Stimulated activated naive CD8-positive, alpha-beta T cell treated with anti-CD3 and anti-CD28 coated beads, Interleukin-15, amount 100 ng/mL, for 72 hours (primary cell): ENCODE data around the gene LRRC61.

Experiments
- ATAC-seq: fragments of 150-1000 bp; cut with Tn5 transposase; 2 replicates; pipeline ENCODE4 v1.10.0; 2021; ENCODE audit warnings: mild to moderate bottlenecking, moderate library complexity
- DNase-seq, 2 donors: peaks; one replicate each; pipeline ENCODE4 v3.0.0; 2021 to 2022
- H3K27ac Mint-ChIP-seq, 2 donors: one replicate each; pipeline ENCODE4 v1.8.0; 2022; ENCODE audit warnings: mild to moderate bottlenecking in 2 of 2, mixed read lengths in 2 of 2, moderate library complexity in 2 of 2
- H3K27me3 Mint-ChIP-seq: one replicate; pipeline ENCODE4 v1.8.0; 2022; ENCODE audit warnings: mixed read lengths
- H3K4me1 Mint-ChIP-seq: one replicate; pipeline ENCODE4 v1.8.0; 2022; ENCODE audit warnings: mild to moderate bottlenecking, mixed read lengths
- H3K4me3 Mint-ChIP-seq, 2 donors: one replicate each; pipeline ENCODE4 v1.8.0; 2022; ENCODE audit warnings: mild to moderate bottlenecking in 2 of 2, mixed read lengths in 2 of 2, moderate library complexity in 1 of 2
- H3K9me3 Mint-ChIP-seq, 2 donors: one replicate each; pipeline ENCODE4 v1.8.0; 2022; ENCODE audit warnings: mixed read lengths in 2 of 2

The LRRC61 gene

GRCh38 chr7:150355666-150356059, 32.5 kb downstream of the LRRC61 start:
- H3K4me1 Mint-ChIP-seq, result peaks cover 42% of the 10 kb centered on the region
- ATAC-seq (no peak), DNase-seq (no peak)
- no peak overlapping the region for H3K4me3 Mint-ChIP-seq
- H3K27me3 Mint-ChIP-seq, result no peaks in the 10 kb centered on the region
- H3K27ac Mint-ChIP-seq, result no peak overlapping the region
- peaks cover 7 to 9% of the 10 kb centered on the region in 2 donors for H3K9me3 Mint-ChIP-seq

GRCh38 chr7:150356265-150356897, 33.2 kb downstream of the LRRC61 start:
- peak overlapping the region; percentile 9 to 39 for H3K4me3 Mint-ChIP-seq
- no peaks in the 10 kb centered on the region for H3K27me3 Mint-ChIP-seq
- ATAC-seq (no peak), DNase-seq (no peak)
- H3K27ac Mint-ChIP-seq, result peak overlapping the region in 1 of 2 donors; percentile 14
- H3K9me3 Mint-ChIP-seq, result peaks cover 7 to 9% of the 10 kb centered on the region in 2 donors
- H3K4me1 Mint-ChIP-seq, result peaks cover 42% of the 10 kb centered on the region

GRCh38 chr7:150357270-150357669, 34.1 kb downstream of the LRRC61 start:
- Mint-ChIP-seq H3K27me3 (no peaks in the 10 kb centered on the region), H3K4me1 (peaks cover 42% of the 10 kb centered on the region), H3K4me3 (peak overlapping the region; percentile 72 to 79), H3K9me3 (peaks cover 7 to 9% of the 10 kb centered on the region in 2 donors), H3K27ac (peak overlapping the region in 1 of 2 donors; percentile 80)
- peak; percentile 54 to 71 for DNase-seq
- peak; percentile 82 for ATAC-seq

GRCh38 chr7:150357771-150358427, 34.7 kb downstream of the LRRC61 start:
- Mint-ChIP-seq H3K4me3 (peak overlapping the region; percentile 72 to 79), H3K4me1 (peaks cover 42% of the 10 kb centered on the region), H3K27me3 (no peaks in the 10 kb centered on the region), H3K27ac (peak overlapping the region; percentile 51 to 80), H3K9me3 (peaks cover 7 to 9% of the 10 kb centered on the region in 2 donors)
- ATAC-seq, result peak; percentile 34
- peak in 1 of 2 donors; percentile 7 for DNase-seq

- peaks cover 7 to 9% of the 10 kb centered on the region in 2 donors for H3K9me3 Mint-ChIP-seq
- H3K4me1 Mint-ChIP-seq, result peaks cover 42% of the 10 kb centered on the region
- DNase-seq (peak in 1 of 2 donors; percentile 57), ATAC-seq (peak; percentile 74)
- peak overlapping the region; percentile 10 to 51 for H3K27ac Mint-ChIP-seq
- H3K4me3 Mint-ChIP-seq, result peak overlapping the region; percentile 72 to 79
- no peaks in the 10 kb centered on the region for H3K27me3 Mint-ChIP-seq
Measured at GRCh38 chr7:150358433-150358832, 35.3 kb downstream of the LRRC61 start.

- DNase-seq, result peak in 1 of 2 donors; percentile 18
- ATAC-seq, result peak; percentile 39
- Mint-ChIP-seq H3K27me3 (no peaks in the 10 kb centered on the region), H3K4me1 (peaks cover 47% of the 10 kb centered on the region), H3K4me3 (no peak overlapping the region), H3K27ac (peak overlapping the region; percentile 9 to 70), H3K9me3 (peaks cover 7 to 9% of the 10 kb centered on the region in 2 donors)
Measured at GRCh38 chr7:150358988-150359621, 36.0 kb downstream of the LRRC61 start.

- peak in 1 of 2 donors; percentile 5 for DNase-seq
- Mint-ChIP-seq H3K4me3 (peak overlapping the region in 1 of 2 donors; percentile 5), H3K9me3 (peaks cover 7 to 9% of the 10 kb centered on the region in 2 donors), H3K27me3 (no peaks in the 10 kb centered on the region), H3K4me1 (peaks cover 50% of the 10 kb centered on the region), H3K27ac (peak overlapping the region; percentile 5 to 74)
- ATAC-seq, result no peak
Measured at GRCh38 chr7:150359622-150360362, 36.6 kb downstream of the LRRC61 start.

- Mint-ChIP-seq H3K4me1 (peaks cover 53% of the 10 kb centered on the region), H3K27ac (peak overlapping the region in 1 of 2 donors; percentile 5)
Measured at GRCh38 chr7:150360363-150361058, 37.4 kb downstream of the LRRC61 start.

GRCh38 chr7:150361402-150361801, 38.2 kb downstream of the LRRC61 start:
- no peaks in the 10 kb centered on the region for H3K27me3 Mint-ChIP-seq
- ATAC-seq, result no peak
- H3K4me3 Mint-ChIP-seq, result no peak overlapping the region
- peaks cover 7 to 9% of the 10 kb centered on the region in 2 donors for H3K9me3 Mint-ChIP-seq
- no peak for DNase-seq
- H3K27ac Mint-ChIP-seq, result no peak overlapping the region
- H3K4me1 Mint-ChIP-seq, result peaks cover 57% of the 10 kb centered on the region

More at GRCh38 chr7:150360363-150361058, 37.4 kb downstream of the LRRC61 start:
- Mint-ChIP-seq H3K9me3 (peaks cover 7 to 9% of the 10 kb centered on the region in 2 donors), H3K4me3 (peak overlapping the region in 1 of 2 donors; percentile 5), H3K27me3 (no peaks in the 10 kb centered on the region)
- ATAC-seq (no peak), DNase-seq (no peak)

- Mint-ChIP-seq H3K4me3 (no peak overlapping the region), H3K27ac (no peak overlapping the region), H3K4me1 (peaks cover 56% of the 10 kb centered on the region), H3K27me3 (no peaks in the 10 kb centered on the region), H3K9me3 (peaks cover 7 to 9% of the 10 kb centered on the region in 2 donors)
- ATAC-seq (no peak), DNase-seq (no peak)
Measured at GRCh38 chr7:150361807-150362621, 38.9 kb downstream of the LRRC61 start.

GRCh38 chr7:150363370-150363769, 40.2 kb downstream of the LRRC61 start:
- Mint-ChIP-seq H3K27ac (no peak overlapping the region), H3K27me3 (no peaks in the 10 kb centered on the region), H3K4me1 (peaks cover 54% of the 10 kb centered on the region), H3K9me3 (peaks cover 7 to 9% of the 10 kb centered on the region in 2 donors), H3K4me3 (no peak overlapping the region)
- DNase-seq (no peak), ATAC-seq (no peak)

- no peak overlapping the region for H3K4me3 Mint-ChIP-seq
- H3K27me3 Mint-ChIP-seq, result no peaks in the 10 kb centered on the region
- peaks cover 7 to 9% of the 10 kb centered on the region in 2 donors for H3K9me3 Mint-ChIP-seq
- peaks cover 49% of the 10 kb centered on the region for H3K4me1 Mint-ChIP-seq
- ATAC-seq (no peak), DNase-seq (no peak)
- no peak overlapping the region for H3K27ac Mint-ChIP-seq
Measured at GRCh38 chr7:150363872-150364271, 40.7 kb downstream of the LRRC61 start.

- Mint-ChIP-seq H3K9me3 (peaks cover 1% of the 10 kb centered on the region in 2 donors), H3K27ac (no peak overlapping the region)
Measured at GRCh38 chr7:150365194-150365593, 42.0 kb downstream of the LRRC61 start.

More at GRCh38 chr7:150365194-150365593, 42.0 kb downstream of the LRRC61 start:
- ATAC-seq, result no peak
- H3K4me1 Mint-ChIP-seq, result peaks cover 46% of the 10 kb centered on the region
- no peak overlapping the region for H3K4me3 Mint-ChIP-seq
- DNase-seq, result no peak
- H3K27me3 Mint-ChIP-seq, result no peaks in the 10 kb centered on the region
